Left lung (tissue), 10 donors: Measurements from ENCODE around the gene DSTN. TPM values are rescaled to one million over a fixed set of nuclear protein-coding genes. Genes with fewer than 3 reads are reported as not detected.

Experiments used
- ATAC-seq: fragments of 200-7000 bp; cut with Tn5 transposase; one replicate; pipeline ENCODE4 v1.9.1; 2020; ENCODE audit warnings: moderate library complexity
- DNase-seq, 4 donors: peaks; one replicate each; pipeline ENCODE4 v3.0.0-alpha.2; 2013 to 2020
- H3K27ac ChIP-seq, 2 donors: fragments of 200-600 bp; sonication (generic) in 1 of 2; one replicate each; pipeline versions ENCODE4 v1.5.0 to v1.8.0; 2020 to 2021
- H3K27me3 ChIP-seq, 2 donors: fragments of 200-600 bp; sonication (generic) in 1 of 2; one replicate each; pipeline versions ENCODE4 v1.5.0 to v1.8.0; 2020 to 2021
- H3K36me3 ChIP-seq, 2 donors: fragments of 200-600 bp; sonication (generic) in 1 of 2; one replicate each; pipeline versions ENCODE4 v1.5.0 to v1.8.0; 2020 to 2021
- H3K4me1 ChIP-seq, 2 donors: fragments of 200-600 bp; one replicate each; pipeline ENCODE4 v1.8.0; 2021
- H3K4me3 ChIP-seq, 2 donors: fragments of 200-600 bp; sonication (generic) in 1 of 2; one replicate each; pipeline versions ENCODE4 v1.5.0 to v1.8.0; 2020 to 2021; ENCODE audit warnings: mild to moderate bottlenecking in 1 of 2
- H3K9me3 ChIP-seq, 2 donors: fragments of 200-600 bp; sonication (generic) in 1 of 2; one replicate each; pipeline versions ENCODE4 v1.5.0 to v1.8.0; 2020 to 2021
- CTCF ChIP-seq, 2 donors: fragments of 200-600 bp; sonication (generic) in 1 of 2; IDR thresholded peaks; one replicate each; pipeline versions ENCODE4 v1.5.0 to v1.8.0; 2021; ENCODE audit warnings: antibody characterized with exemption in 2 of 2
- intact Hi-C, 2 donors: fragments of 100-400 bp; cut with DNase I; formaldehyde crosslinking; loops; one replicate each; pipeline versions ENCODE4 v1.11.2 to v1.14.2; 2022
- polyA plus RNA-seq, 6 donors: library from polyadenylated mRNA; unstranded; fragments of 120-200 nt; gene quantifications; one replicate each; pipeline ENCODE4 v1.2.1, GENCODE V29; 2013; ENCODE audit not compliant: insufficient read length in 6 of 6
- total RNA-seq, 2 donors: library from RNA; stranded (reverse); fragmentation: NEBNext Ultra II Directional; extraction: Animal tissue kit (Norgen Biotek cat#: 25700); gene quantifications; one replicate each; pipeline ENCODE4 v1.2.1, GENCODE V29; 2021
- donor health status: DM: no; HTN: yes; CAD: no.
- donor health status: DM: no; HTN: no; CAD: no.

The DSTN gene
- total and polyA plus RNA-seq, 8 donors: 340 to 551 (median 366) TPM

- H3K27ac ChIP-seq: no peak overlapping the region
- H3K9me3 ChIP-seq: no peaks in the 10 kb centered on the region
- intact Hi-C loops: no loop called here
- no peak overlapping the region for H3K4me3 ChIP-seq
- H3K27me3 ChIP-seq: no peaks in the 10 kb centered on the region
- no peak for TF ChIP-seq CTCF (IDR thresholded peaks at IDR 0.05)
- no peak for DNase-seq
- no peak for ATAC-seq
- peaks cover 20 to 51% of the 10 kb centered on the region in 2 donors for H3K4me1 ChIP-seq
- H3K36me3 ChIP-seq: peaks cover 0 to 37% of the 10 kb centered on the region in 2 donors
These were observed 75.1 kb downstream of the DSTN start for GRCh38 chr20:17645010-17645409.

GRCh38 chr20:17645546-17646208 lies 75.8 kb downstream of the DSTN start:
- DNase-seq: peak in 1 of 4 donors; percentile 22
- Histone ChIP-seq H3K4me3 (no peak overlapping the region), H3K36me3 (peaks cover 0 to 30% of the 10 kb centered on the region in 2 donors), H3K27me3 (no peaks in the 10 kb centered on the region), H3K27ac (no peak overlapping the region), H3K9me3 (no peaks in the 10 kb centered on the region), H3K4me1 (peaks cover 26 to 58% of the 10 kb centered on the region in 2 donors)
- intact Hi-C loops: no loop called here
- TF ChIP-seq CTCF (IDR thresholded peaks at IDR 0.05): no peak
- no peak for ATAC-seq

- Histone ChIP-seq H3K4me1 (peaks cover 32 to 65% of the 10 kb centered on the region in 2 donors), H3K4me3 (no peak overlapping the region), H3K36me3 (peaks cover 0 to 23% of the 10 kb centered on the region in 2 donors), H3K27ac (no peak overlapping the region), H3K27me3 (no peaks in the 10 kb centered on the region), H3K9me3 (no peaks in the 10 kb centered on the region)
- DNase-seq (peak in 2 of 4 donors; percentile 20 to 29), ATAC-seq (no peak)
- intact Hi-C loops: no loop called here
- no peak for TF ChIP-seq CTCF (IDR thresholded peaks at IDR 0.05)
These were observed 76.5 kb downstream of the DSTN start for GRCh38 chr20:17646209-17646960.

GRCh38 chr20:17646961-17647301 lies 77.1 kb downstream of the DSTN start:
- intact Hi-C loops: no loop called here
- no peak for TF ChIP-seq CTCF (IDR thresholded peaks at IDR 0.05)
- Histone ChIP-seq H3K36me3 (peaks cover 0 to 18% of the 10 kb centered on the region in 2 donors), H3K9me3 (no peaks in the 10 kb centered on the region), H3K27ac (no peak overlapping the region), H3K4me1 (peaks cover 38 to 70% of the 10 kb centered on the region in 2 donors), H3K4me3 (no peak overlapping the region), H3K27me3 (no peaks in the 10 kb centered on the region)
- ATAC-seq (no peak), DNase-seq (peak in 1 of 4 donors; percentile 19)
